GM12878 (cell line): ENCODE results near the gene HINT3. TPM values are rescaled to one million over a fixed set of nuclear protein-coding genes. Genes with fewer than 3 reads are reported as not detected.

Experiments used
- ATAC-seq: fragments of 200-7000 bp; cut with Tn5 transposase; 3 replicates; pipeline ENCODE4 v1.9.1; 2020; ENCODE audit warnings: mild to moderate bottlenecking, moderate library complexity
- BruUV-seq: library from RNA; stranded (reverse); fragments of 400-500 nt; replicated peaks from 2 replicates; lab custom pipeline; 2021; lab: Mats Ljungman, UMichigan
- CTCF ChIA-PET: fragments of 300-600 bp; sonication (Branson Sonifier 250); formaldehyde crosslinking; extraction: SDS; loops from one replicate; lab custom pipeline; 2021; ENCODE audit warnings: inconsistent platforms; lab: Yijun Ruan, JAX
- POLR2A ChIA-PET: fragments of 350-600 bp; formaldehyde crosslinking; extraction: SDS; loops from one replicate; lab custom pipeline; 2021; ENCODE audit warnings: inconsistent platforms; lab: Charles Lee
- RAD21 ChIA-PET: fragments of 300-600 bp; sonication (Branson Sonifier 250); formaldehyde crosslinking; loops from one replicate; lab custom pipeline; 2023; ENCODE audit warnings: antibody characterized with exemption; ENCODE audit not compliant: unreplicated experiment; lab: Charles Lee
- SMC1A ChIA-PET: fragments of 300-600 bp; sonication (Branson Sonifier 250); formaldehyde crosslinking; loops from one replicate; lab custom pipeline; 2023; ENCODE audit not compliant: unreplicated experiment, uncharacterized antibody; lab: Charles Lee
- DNase-seq: peaks from one replicate; pipeline ENCODE4 v3.0.0-alpha.2; 2011; ENCODE audit warnings: low read depth, low spot score
- FAIRE-seq: peaks from 3 replicates; lab custom pipeline; 2011; peaks lifted over from hg19 to GRCh38; lab: Jason Lieb, UNC
- H2AFZ ChIP-seq: 2 replicates; pipeline ENCODE4 v1.6.0; 2011; ENCODE audit warnings: low read depth, low read length, control low read depth; ENCODE audit not compliant: control insufficient read depth
- H3K27ac ChIP-seq: 2 replicates; pipeline ENCODE4 v1.5.1; 2011; ENCODE audit warnings: control low read depth; ENCODE audit not compliant: control insufficient read depth, insufficient read depth
- H3K27me3 ChIP-seq, 2 experiments: replicated peaks in 1 of 2; 2 replicates each; pipeline versions ENCODE4 v1.6.0 to v1.6.1; 2011; ENCODE audit warnings: low read length in 1 of 2; ENCODE audit not compliant: control insufficient read depth in 2 of 2, insufficient read depth in 2 of 2
- H3K36me3 ChIP-seq, 2 experiments: 2 replicates each; pipeline ENCODE4 v1.5.1; 2011; ENCODE audit warnings: low read length in 1 of 2; ENCODE audit not compliant: control insufficient read depth in 2 of 2, insufficient read depth in 2 of 2
- H3K4me1 ChIP-seq: 2 replicates; pipeline ENCODE4 v1.6.1; 2011; ENCODE audit warnings: mild to moderate bottlenecking, low read length, moderate library complexity, mixed read lengths; ENCODE audit not compliant: control insufficient read depth, insufficient read depth
- H3K4me2 ChIP-seq: 2 replicates; pipeline ENCODE4 v1.6.0; 2011; ENCODE audit warnings: control low read depth; ENCODE audit not compliant: control insufficient read depth, insufficient read depth
- H3K4me3 ChIP-seq: fragments of 200-600 bp; sonication (generic); 2 replicates; pipeline ENCODE4 v1.5.1; 2016
- H3K79me2 ChIP-seq: 2 replicates; pipeline ENCODE4 v1.6.0; 2011; ENCODE audit warnings: low read length; ENCODE audit not compliant: control insufficient read depth, insufficient read depth
- H3K9ac ChIP-seq: 2 replicates; pipeline ENCODE4 v1.8.0; 2011; ENCODE audit warnings: low read length, control low read depth, mixed read lengths; ENCODE audit not compliant: control insufficient read depth, insufficient read depth
- H3K9me3 ChIP-seq: replicated peaks from 3 replicates; pipeline ENCODE4 v1.5.1; 2011; ENCODE audit warnings: mild to moderate bottlenecking, low read length; ENCODE audit not compliant: control insufficient read depth, insufficient read depth
- H4K20me1 ChIP-seq: 2 replicates; pipeline ENCODE4 v1.6.0; 2011; ENCODE audit not compliant: control insufficient read depth, insufficient read depth
- GABPA ChIP-seq: IDR thresholded peaks from 2 replicates; pipeline ENCODE4 v1.6.1; 2014; ENCODE audit warnings: antibody characterized with exemption, low read depth, mild to moderate bottlenecking, inconsistent platforms
- HDAC2 ChIP-seq: fragments of 200-600 bp; sonication (generic); IDR thresholded peaks from 2 replicates; pipeline ENCODE4 v1.6.1; 2017
- YY1 ChIP-seq: IDR thresholded peaks from 2 replicates; pipeline ENCODE4 v1.6.1; 2011; ENCODE audit warnings: low read depth, mild to moderate bottlenecking, low read length
- ZNF217 ChIP-seq: fragments of 450-650 bp; IDR thresholded peaks from 2 replicates; pipeline ENCODE4 v1.6.1; 2017; ENCODE audit warnings: antibody characterized with exemption, mild to moderate bottlenecking
- ZNF687 ChIP-seq: fragments of 450-650 bp; IDR thresholded peaks from 2 replicates; pipeline ENCODE4 v1.6.1; 2017; ENCODE audit warnings: mild to moderate bottlenecking, moderate library complexity
- WGBS: methylation state at CpG from one replicate; pipeline ENCODE4 v1.1.6; 2016; ENCODE audit warnings: low lambda C conversion rate; ENCODE audit not compliant: insufficient replicate concordance, insufficient coverage; ENCODE audit errors: missing lambda C conversion rate; 5-methylcytosine and 5-hydroxymethylcytosine counted together
- in situ Hi-C: fragments of 300-500 bp; cut with MboI; formaldehyde crosslinking; loops from 9 replicates; pipeline ENCODE4 v1.14.3; 2018; ENCODE audit warnings: mixed read lengths
- intact Hi-C: fragments of 100-400 bp; cut with micrococcal nuclease; formaldehyde crosslinking; loops from one replicate; pipeline ENCODE4 v1.14.2; 2022; ENCODE audit not compliant: unreplicated experiment
- polyA plus RNA-seq, 11 experiments: library from polyadenylated mRNA; depleted of rRNA in 4 of 11; unstranded in 6 of 11; stranded (reverse) in 5 of 11; fragments of >200 nt; fragmentation: Nextera tagmentation in 4 of 11; fragmentation: Illumina TruSeq in 1 of 11; extraction: Ambion mirVana in 4 of 11; extraction: Trizol in 1 of 11; gene quantifications; 1 replicate in 1 of 11; 2 replicates in 10 of 11; pipeline versions ENCODE4 v1.2.1 to v1.2.3, GENCODE V29; 2011 to 2016; ENCODE audit warnings: inconsistent platforms in 2 of 11, missing spikeins in 2 of 11, low read depth in 1 of 11
- total RNA-seq, 4 experiments: library from RNA; depleted of rRNA in 3 of 4; stranded (reverse); fragments of >200 nt in 3 of 4; fragmentation: Illumina TruSeq in 1 of 4; extraction: Trizol in 1 of 4; gene quantifications; 2 replicates each; pipeline versions ENCODE4 v1.2.1 to v1.2.3, GENCODE V29; 2013 to 2021

The HINT3 gene
- total and polyA plus RNA-seq, 10 of the 15 experiments (the other 5 are each of a cell fraction or from before 2014, with no cell fraction given): 0.72 to 9.1 (median 5.4) TPM

- ATAC-seq: no peak
- POLR2A ChIA-PET: interaction anchor here (0.6 kb wide), 1 partner anchor 50 kb away, joined by 4 read pairs; no protein-coding TSS in a partner anchor
- RAD21 ChIA-PET: interaction anchor here (1.0 kb wide), 1 partner anchor 69 kb away, joined by 3 read pairs; no protein-coding TSS in a partner anchor
- H3K4me1 ChIP-seq: no peaks in the 10 kb centered on the region; the same call in 1 of the 2 replicates
- no peak overlapping the region for H3K4me3 ChIP-seq
- SMC1A ChIA-PET: interaction anchor here (1.1 to 5.5 kb wide), 3 partner anchors 22 to 26 kb away, joined by 4 to 35 read pairs (median 4); no protein-coding TSS in a partner anchor
- FAIRE-seq: no peak
- peaks cover 2% of the 10 kb centered on the region for H3K79me2 ChIP-seq
- WGBS: 98% methylated on average over 3 of the region's 3 CpGs
- CTCF ChIA-PET: interaction anchor here (0.9 to 14.8 kb wide), 3 partner anchors 21 to 60 kb away, joined by 3 to 153 read pairs (median 3); partner anchors contain the start of gene TRMT11
- TF ChIP-seq GABPA (no peak), YY1 (no peak), ZNF687 (no peak), HDAC2 (no peak), ZNF217 (no peak)
- TF ChIP-seq, all 136 proteins: peak for 0
- H3K27ac ChIP-seq: no peak overlapping the region
- intact Hi-C loops: no loop called here
- no peak for DNase-seq
- H3K4me2 ChIP-seq: no peak overlapping the region; the same call in 1 of the 2 replicates
- no peaks in the 10 kb centered on the region for H3K9me3 ChIP-seq
- no peak overlapping the region for H2AFZ ChIP-seq
- no peak overlapping the region for H3K9ac ChIP-seq
- no TSS peak for BruUV-seq
- H4K20me1 ChIP-seq: no peaks in the 10 kb centered on the region
- H3K27me3 ChIP-seq: no peaks in the 10 kb centered on the region
- in situ Hi-C loops: no loop called here
- H3K36me3 ChIP-seq: peaks cover 12 to 21% of the 10 kb centered on the region in 2 experiments
Measured at GRCh38 chr6:125926711-125927110, 29.9 kb upstream of the HINT3 start.
